Choroid plexus epithelial cell (primary cell): ENCODE measurements around the gene NXPH1.
A peak's percentile ranks its signal among the peaks of the same experiment; 100 is the strongest.

Source experiments
- DNase-seq: peaks from one replicate; pipeline ENCODE4 v3.0.0-alpha.2; 2010; ENCODE audit warnings: low read depth
- H3K4me3 ChIP-seq: 2 replicates; pipeline ENCODE4 v1.5.1; 2011; ENCODE audit warnings: low read depth, mild to moderate bottlenecking, control low read depth, low read length, moderate library complexity
- CTCF ChIP-seq: conservative IDR thresholded peaks from 2 replicates; pipeline ENCODE4 v1.5.1; 2011; ENCODE audit warnings: low read depth, mild to moderate bottlenecking, control low read depth, inconsistent platforms, low read length, moderate library complexity

Gene NXPH1

DNA sequence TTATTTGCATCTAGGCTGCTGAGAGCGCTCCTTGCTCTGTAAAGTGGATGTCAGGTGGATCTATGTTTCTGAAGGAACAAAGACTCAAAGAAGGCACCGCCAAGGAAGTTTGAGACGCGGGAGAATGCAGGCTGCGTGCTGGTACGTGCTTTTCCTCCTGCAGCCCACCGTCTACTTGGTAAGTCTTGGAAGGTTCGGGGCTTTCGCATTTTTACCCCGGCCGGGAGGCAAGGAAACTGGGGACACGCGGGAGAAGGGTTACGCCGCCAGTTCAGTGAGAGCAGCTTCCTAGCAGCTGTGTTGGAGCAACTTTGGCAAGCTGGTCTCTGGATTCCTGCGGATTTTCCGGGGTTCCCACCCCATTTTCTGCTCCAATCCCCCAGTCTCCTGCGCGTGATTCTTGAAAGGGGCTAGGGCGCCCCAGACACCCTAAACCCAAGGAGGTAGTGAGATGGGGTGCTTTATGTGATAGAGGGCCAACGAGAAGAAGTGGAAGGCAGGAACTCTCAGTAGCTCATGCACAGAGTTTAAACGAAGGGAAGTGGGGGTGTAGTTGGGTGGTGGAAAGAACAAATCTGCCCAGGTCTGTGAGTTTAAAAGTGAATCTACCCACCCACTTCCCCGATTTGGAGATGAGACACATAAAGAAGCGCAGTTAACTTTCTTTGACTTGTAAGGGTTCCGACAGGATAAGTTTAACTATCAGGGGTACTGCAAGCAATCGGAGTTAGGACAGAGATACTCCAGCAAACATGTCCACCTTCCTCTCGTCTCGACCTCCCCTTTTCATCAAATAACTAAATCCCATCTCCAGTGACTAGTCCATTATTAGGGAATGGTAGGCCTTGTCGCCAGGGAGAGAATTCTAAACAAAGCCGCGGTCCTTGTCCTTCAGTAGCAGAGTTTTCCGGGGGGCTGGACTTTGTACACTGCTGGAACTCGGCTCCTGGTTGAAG, 2.5 kb downstream of the NXPH1 start:
- DNase-seq = no peak
- no peak for TF ChIP-seq CTCF
- no peak overlapping the region for H3K4me3 ChIP-seq

DNA sequence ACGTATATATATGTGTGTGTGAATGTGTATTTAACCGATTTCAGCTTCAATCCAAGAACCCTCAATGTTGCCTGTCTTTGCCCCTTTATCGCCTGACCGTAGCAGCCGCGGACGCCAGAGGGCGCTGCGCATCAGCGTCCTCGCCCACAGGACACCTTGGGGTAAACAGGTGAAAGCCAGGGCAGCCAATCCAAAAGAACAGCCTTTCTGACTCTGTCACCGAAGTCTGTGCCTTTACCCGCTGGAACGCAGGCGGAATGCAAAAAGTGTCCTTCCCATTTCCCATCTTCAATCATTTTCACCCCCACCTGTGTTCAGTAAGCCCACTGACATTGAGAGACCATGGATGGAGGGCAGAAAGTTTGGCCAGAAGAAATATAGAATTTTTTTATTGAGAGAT, 3.6 kb downstream of the NXPH1 start:
- peak; percentile 67 for TF ChIP-seq CTCF
- peak; percentile 13 for DNase-seq

GRCh38 chr7:8437606-8438005, 4.2 kb downstream of the NXPH1 start:
- DNase-seq = no peak
- H3K4me3 ChIP-seq = no peak overlapping the region
- no peak for TF ChIP-seq CTCF

More for the DNA sequence above, 3.6 kb downstream of the NXPH1 start:
- no peak overlapping the region for H3K4me3 ChIP-seq

DNA sequence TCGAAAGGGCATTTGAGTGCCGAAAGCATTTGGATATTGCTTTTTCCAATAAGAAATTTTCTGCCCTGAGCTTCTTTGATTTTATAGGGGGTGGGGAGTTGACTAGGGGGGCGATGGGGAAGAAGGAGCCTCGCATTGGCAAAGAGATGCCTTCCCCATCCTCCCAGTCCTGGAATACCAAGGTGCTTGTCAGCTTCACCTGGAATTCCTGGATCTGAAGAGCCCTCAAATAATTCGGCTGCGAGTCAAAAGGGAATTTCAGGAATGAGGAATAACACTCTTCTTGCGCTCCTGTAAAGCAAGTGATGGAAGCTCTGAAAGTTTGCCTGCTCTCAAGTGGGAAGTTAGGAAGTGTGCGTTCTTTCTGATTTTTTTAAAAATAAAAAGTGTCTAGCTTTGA, 7.3 kb downstream of the NXPH1 start:
- no peak for DNase-seq
- H3K4me3 ChIP-seq = no peak overlapping the region
- no peak for TF ChIP-seq CTCF

- TF ChIP-seq CTCF = no peak
- no peak for DNase-seq
- no peak overlapping the region for H3K4me3 ChIP-seq
These were observed 7.9 kb downstream of the NXPH1 start for GRCh38 chr7:8441106-8441965.

DNA sequence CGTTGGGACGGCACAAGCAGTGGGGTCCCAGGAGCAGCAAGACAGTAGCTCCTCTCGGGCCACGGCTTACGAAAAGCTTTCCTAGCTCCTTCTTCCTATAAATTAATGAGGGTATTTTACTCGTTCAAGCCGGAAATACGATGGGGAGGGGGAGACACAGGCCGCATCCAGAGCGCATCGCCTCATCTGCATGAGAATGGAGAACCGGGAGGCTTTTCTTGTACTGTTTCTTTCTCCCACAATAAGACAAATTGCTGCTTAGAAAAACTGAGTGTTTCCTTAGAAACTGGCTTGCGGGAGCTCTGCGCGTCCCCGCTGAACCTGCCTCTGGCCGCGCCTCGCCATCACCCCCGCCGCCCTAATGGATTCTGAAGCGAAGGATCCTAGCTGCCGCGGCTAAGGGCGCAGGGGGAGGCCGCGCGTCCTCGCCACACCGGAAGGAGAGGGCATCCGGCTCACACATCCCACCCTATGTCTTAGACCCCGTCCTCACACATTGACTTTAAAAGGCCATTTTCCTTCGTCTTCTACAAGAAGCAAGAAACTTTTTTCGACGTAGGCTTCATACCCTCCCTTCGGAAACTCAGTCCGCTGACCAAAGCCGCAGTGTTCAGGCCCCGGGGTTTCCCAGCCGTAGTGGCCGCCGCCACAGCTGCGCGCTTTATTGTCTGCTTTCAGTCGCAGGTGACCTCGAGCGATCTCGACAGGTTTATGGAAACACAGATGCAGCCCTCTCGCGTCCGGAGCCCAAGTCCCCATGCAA, 8.8 kb downstream of the NXPH1 start:
- no peak overlapping the region for H3K4me3 ChIP-seq
- TF ChIP-seq CTCF = no peak
- no peak for DNase-seq
